ENCODE measurements around the gene STK38L. TPM values are rescaled to one million over a fixed set of nuclear protein-coding genes. Genes with fewer than 3 reads are reported as not detected.

The STK38L gene
- total and polyA plus RNA-seq, 7 donors, result 16.8 to 86.2 (median 67.3) TPM

GRCh38 chr12:27209257-27209910 is 34.7 kb upstream of the STK38L start:
- Histone ChIP-seq H3K27me3 (no peaks in the 10 kb centered on the region), H3K9me3 (no peaks in the 10 kb centered on the region), H3K27ac (no peak overlapping the region), H3K4me3 (no peak overlapping the region), H3K36me3 (no peaks in the 10 kb centered on the region), H3K4me1 (no peaks in the 10 kb centered on the region)
- TF ChIP-seq, protein P1, sequence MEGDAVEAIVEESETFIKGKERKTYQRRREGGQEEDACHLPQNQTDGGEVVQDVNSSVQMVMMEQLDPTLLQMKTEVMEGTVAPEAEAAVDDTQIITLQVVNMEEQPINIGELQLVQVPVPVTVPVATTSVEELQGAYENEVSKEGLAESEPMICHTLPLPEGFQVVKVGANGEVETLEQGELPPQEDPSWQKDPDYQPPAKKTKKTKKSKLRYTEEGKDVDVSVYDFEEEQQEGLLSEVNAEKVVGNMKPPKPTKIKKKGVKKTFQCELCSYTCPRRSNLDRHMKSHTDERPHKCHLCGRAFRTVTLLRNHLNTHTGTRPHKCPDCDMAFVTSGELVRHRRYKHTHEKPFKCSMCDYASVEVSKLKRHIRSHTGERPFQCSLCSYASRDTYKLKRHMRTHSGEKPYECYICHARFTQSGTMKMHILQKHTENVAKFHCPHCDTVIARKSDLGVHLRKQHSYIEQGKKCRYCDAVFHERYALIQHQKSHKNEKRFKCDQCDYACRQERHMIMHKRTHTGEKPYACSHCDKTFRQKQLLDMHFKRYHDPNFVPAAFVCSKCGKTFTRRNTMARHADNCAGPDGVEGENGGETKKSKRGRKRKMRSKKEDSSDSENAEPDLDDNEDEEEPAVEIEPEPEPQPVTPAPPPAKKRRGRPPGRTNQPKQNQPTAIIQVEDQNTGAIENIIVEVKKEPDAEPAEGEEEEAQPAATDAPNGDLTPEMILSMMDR (IDR thresholded peaks at IDR 0.05), result no peak
- TF ChIP-seq POLR2AphosphoS5 (IDR thresholded peaks at IDR 0.05) (no peak), EP300 (IDR thresholded peaks at IDR 0.05) (no peak), POLR2A (IDR thresholded peaks at IDR 0.05) (no peak)
- intact Hi-C loops (cut with DNase I), result no loop called here
- no peak for DNase-seq

GRCh38 chr12:27210187-27210586 is 33.9 kb upstream of the STK38L start:
- Histone ChIP-seq H3K4me1 (no peaks in the 10 kb centered on the region), H3K4me3 (no peak overlapping the region), H3K9me3 (no peaks in the 10 kb centered on the region), H3K36me3 (no peaks in the 10 kb centered on the region), H3K27me3 (no peaks in the 10 kb centered on the region), H3K27ac (no peak overlapping the region)
- 97 to 98% methylated on average over 2 of the region's 2 CpGs for WGBS, 2 donors
- intact Hi-C loops (cut with DNase I), result no loop called here
- DNase-seq, result no peak
- TF ChIP-seq POLR2AphosphoS5 (IDR thresholded peaks at IDR 0.05), result no peak
- TF ChIP-seq POLR2A (IDR thresholded peaks at IDR 0.05), result no peak
- TF ChIP-seq EP300 (IDR thresholded peaks at IDR 0.05), result no peak
- TF ChIP-seq, protein P1 (IDR thresholded peaks at IDR 0.05), result no peak

DNA sequence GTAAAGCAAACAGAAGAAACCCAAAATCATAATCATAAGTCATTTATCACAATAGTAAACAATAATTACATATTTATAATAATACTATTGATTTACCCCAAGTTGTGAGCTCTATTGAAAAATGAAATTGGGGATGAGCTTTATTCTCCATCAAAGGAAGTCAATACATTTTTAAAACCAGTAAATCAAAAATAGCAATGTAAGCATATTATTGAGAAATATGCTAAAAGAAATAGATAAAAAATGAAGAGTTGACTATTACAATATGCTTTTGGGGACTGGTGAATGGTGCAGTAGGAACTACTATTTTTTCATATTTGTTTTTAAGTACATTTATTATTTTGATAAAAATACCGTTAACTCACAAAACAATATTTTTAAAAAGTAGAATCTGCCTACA is 31.2 kb upstream of the STK38L start:
- H3K4me1 ChIP-seq, result no peaks in the 10 kb centered on the region
- TF ChIP-seq POLR2AphosphoS5 (IDR thresholded peaks at IDR 0.05), result no peak
- no peak for TF ChIP-seq EP300 (IDR thresholded peaks at IDR 0.05)
- TF ChIP-seq POLR2A (IDR thresholded peaks at IDR 0.05), result no peak
- TF ChIP-seq, protein P1 (IDR thresholded peaks at IDR 0.05), result no peak
- no peaks in the 10 kb centered on the region for H3K9me3 ChIP-seq
- no peak overlapping the region for H3K27ac ChIP-seq
- H3K4me3 ChIP-seq, result no peak overlapping the region
- intact Hi-C loops (cut with DNase I), result no loop called here
- H3K27me3 ChIP-seq, result no peaks in the 10 kb centered on the region
- DNase-seq, result no peak
- WGBS, 2 donors, result 93 to 95% methylated on average over 1 of the region's 1 CpG
- H3K36me3 ChIP-seq, result no peaks in the 10 kb centered on the region

- Histone ChIP-seq H3K36me3 (no peaks in the 10 kb centered on the region), H3K4me1 (no peaks in the 10 kb centered on the region), H3K27me3 (no peaks in the 10 kb centered on the region), H3K9me3 (no peaks in the 10 kb centered on the region), H3K4me3 (no peak overlapping the region), H3K27ac (no peak overlapping the region)
- WGBS, 2 donors, result 36 to 78% methylated on average over 2 of the region's 2 CpGs
- intact Hi-C loops (cut with DNase I), result no loop called here
- TF ChIP-seq POLR2A (IDR thresholded peaks at IDR 0.05) (no peak), EP300 (IDR thresholded peaks at IDR 0.05) (no peak), POLR2AphosphoS5 (IDR thresholded peaks at IDR 0.05) (no peak)
- TF ChIP-seq, protein P1 (IDR thresholded peaks at IDR 0.05), result no peak
- DNase-seq, result no peak
Observed at GRCh38 chr12:27213304-27213703, 30.8 kb upstream of the STK38L start.
